SW480 (cell line): ENCODE data around the gene LRIG3.
"Not testable (repeated sequence)": the region's sequence is repeated elsewhere in the genome, so short reads cannot be mapped to it uniquely, and the experiment has no call there.

ENCODE experiments used
- DNase-seq: peaks from one replicate; pipeline ENCODE4 v3.0.0-alpha.2; 2016; ENCODE audit warnings: low spot score

LRIG3 gene

GRCh38 chr12:58930770-58931324 lies 10.5 kb upstream of the LRIG3 start:
- no peak for DNase-seq

GRCh38 chr12:58927120-58927519 lies 6.8 kb upstream of the LRIG3 start:
- DNase-seq: no peak

- no peak for DNase-seq
Measured at GRCh38 chr12:58926586-58926985, 6.3 kb upstream of the LRIG3 start.

GRCh38 chr12:58925751-58926150 lies 5.4 kb upstream of the LRIG3 start:
- no peak for DNase-seq

- DNase-seq: no peak
Measured at GRCh38 chr12:58925111-58925611, 4.9 kb upstream of the LRIG3 start.

GRCh38 chr12:58924652-58925051 lies 4.3 kb upstream of the LRIG3 start:
- no peak for DNase-seq

- no peak for DNase-seq
Measured at GRCh38 chr12:58923781-58924180, 3.5 kb upstream of the LRIG3 start.

GRCh38 chr12:58922849-58923248 lies 2.5 kb upstream of the LRIG3 start:
- DNase-seq: no peak

GRCh38 chr12:58920961-58921861 lies 907 bp upstream of the LRIG3 start:
- no peak for DNase-seq

GRCh38 chr12:58919231-58920101 lies 838 bp downstream of the LRIG3 start:
- no peak for DNase-seq

GRCh38 chr12:58918469-58918844 lies 1.8 kb downstream of the LRIG3 start:
- no peak for DNase-seq

- no peak for DNase-seq
Measured at GRCh38 chr12:58917699-58918468, 2.4 kb downstream of the LRIG3 start.

- DNase-seq: no peak
Measured at GRCh38 chr12:58916921-58917511, 3.3 kb downstream of the LRIG3 start.

GRCh38 chr12:58916161-58916621 lies 4.1 kb downstream of the LRIG3 start:
- no peak for DNase-seq

GRCh38 chr12:58915634-58916033 lies 4.7 kb downstream of the LRIG3 start:
- DNase-seq: no peak

GRCh38 chr12:58915037-58915436 lies 5.3 kb downstream of the LRIG3 start:
- DNase-seq: no peak

- no peak for DNase-seq
Measured at GRCh38 chr12:58914457-58914856, 5.8 kb downstream of the LRIG3 start.

- DNase-seq: no peak
Measured at GRCh38 chr12:58907391-58907790, 12.9 kb downstream of the LRIG3 start.

GRCh38 chr12:58906917-58907316 lies 13.4 kb downstream of the LRIG3 start:
- DNase-seq: no peak

- DNase-seq: no peak
Measured at GRCh38 chr12:58905422-58905821, 14.9 kb downstream of the LRIG3 start.

GRCh38 chr12:58902726-58903125 lies 17.6 kb downstream of the LRIG3 start:
- DNase-seq: not testable (repeated sequence)
